Right renal cortex interstitium (tissue), 3 donors: ENCODE data around the gene SH3TC1. TPM values are rescaled to one million over a fixed set of nuclear protein-coding genes. Genes with fewer than 3 reads are reported as not detected.

Experiments used
- DNase-seq, 3 donors: peaks; one replicate each; pipeline ENCODE4 v3.0.0-alpha.2; 2013; ENCODE audit warnings: low read depth in 3 of 3, low spot score in 2 of 3
- polyA plus RNA-seq, 3 donors: library from polyadenylated mRNA; unstranded; fragments of 120-200 nt; gene quantifications; one replicate each; pipeline ENCODE4 v1.2.1, GENCODE V29; 2013; ENCODE audit not compliant: insufficient read length in 3 of 3

The SH3TC1 gene
- polyA plus RNA-seq, 3 donors: 19.3 to 22.3 (median 19.4) TPM

DNA sequence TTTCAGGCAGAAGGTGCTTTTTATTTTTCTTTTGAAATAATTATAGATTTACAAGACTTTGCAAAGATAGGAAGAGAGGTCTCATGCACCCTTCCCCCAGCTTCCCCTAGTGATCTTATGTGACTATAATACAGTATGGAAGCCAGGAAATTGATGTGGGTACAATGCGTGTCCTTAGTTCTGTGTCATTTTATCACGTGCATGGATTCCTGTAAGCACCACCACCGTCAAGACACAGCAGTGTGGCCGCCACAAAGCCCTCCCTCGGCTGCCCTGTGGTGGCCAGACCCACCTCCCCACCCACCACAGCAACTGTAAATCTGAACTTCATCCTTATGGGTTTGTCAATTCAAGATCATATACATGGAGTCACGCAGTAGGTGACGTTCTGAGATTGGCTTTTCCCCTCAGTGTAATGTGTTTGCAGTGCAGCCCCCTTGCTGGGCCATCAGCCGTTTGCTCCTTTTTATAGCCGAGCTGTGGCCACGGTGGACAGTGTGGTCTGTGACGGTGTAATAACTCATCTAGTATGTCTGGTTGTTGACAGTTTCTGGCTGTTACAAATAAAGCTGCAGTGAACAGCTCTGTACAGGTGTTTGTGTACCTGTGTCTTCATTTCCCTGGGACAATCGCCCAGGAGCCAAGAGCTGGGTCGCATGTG, 59.6 kb downstream of the SH3TC1 start:
- no peak for DNase-seq

DNA sequence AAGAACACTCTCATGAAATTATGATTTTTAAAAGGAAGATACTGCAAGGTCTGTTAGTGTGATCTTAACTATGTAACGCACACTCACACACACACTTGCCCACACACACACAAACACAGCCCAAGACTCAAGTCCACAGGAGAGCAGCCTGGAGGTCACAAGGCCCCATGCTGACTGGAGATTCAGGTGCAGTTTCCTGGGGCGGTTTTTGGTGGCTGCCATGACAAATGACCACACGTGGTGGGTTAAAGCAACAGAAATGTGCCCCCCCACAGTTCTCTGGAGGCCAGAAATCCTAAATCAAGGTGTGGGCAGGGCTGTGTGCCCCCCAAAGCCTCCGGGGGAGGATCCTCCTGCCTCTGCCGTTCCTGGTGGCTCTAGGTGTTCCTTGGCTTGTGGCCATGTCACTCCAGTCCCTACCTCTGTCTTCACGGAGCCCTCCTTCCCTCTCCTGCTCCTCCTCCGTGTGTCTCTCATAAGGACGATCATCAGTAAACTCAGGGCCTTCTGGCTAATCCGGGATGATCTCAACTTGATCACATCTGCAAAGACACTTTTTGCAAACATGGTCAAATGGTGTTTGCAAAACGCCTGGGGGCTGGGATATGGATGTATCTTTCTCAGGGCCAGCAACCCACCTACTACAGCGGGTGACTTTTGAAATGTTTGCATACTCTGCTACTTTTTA, 60.8 kb downstream of the SH3TC1 start:
- no peak for DNase-seq

DNA sequence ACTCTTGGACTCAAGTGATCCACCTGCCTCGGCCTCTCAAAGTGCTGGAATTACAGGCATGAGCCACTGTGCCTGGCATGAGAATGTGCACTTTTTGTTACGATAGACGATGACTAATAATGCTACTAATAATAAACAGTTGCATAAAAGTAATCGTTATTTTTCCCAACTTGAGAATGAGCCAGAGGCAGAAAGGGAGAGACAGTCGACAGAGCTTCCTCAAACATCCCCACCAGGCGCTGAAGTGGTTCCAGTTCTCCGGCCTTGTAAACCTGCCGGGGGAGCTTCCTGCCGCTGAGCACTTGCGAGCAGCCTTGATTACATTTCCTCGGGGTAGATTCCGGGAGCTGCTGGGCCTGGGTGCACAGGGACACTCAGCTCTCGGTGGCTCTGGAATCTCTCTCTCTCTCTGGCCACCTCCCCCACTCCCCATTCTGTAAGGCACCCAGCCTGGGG, 61.6 kb downstream of the SH3TC1 start:
- no peak for DNase-seq

DNA sequence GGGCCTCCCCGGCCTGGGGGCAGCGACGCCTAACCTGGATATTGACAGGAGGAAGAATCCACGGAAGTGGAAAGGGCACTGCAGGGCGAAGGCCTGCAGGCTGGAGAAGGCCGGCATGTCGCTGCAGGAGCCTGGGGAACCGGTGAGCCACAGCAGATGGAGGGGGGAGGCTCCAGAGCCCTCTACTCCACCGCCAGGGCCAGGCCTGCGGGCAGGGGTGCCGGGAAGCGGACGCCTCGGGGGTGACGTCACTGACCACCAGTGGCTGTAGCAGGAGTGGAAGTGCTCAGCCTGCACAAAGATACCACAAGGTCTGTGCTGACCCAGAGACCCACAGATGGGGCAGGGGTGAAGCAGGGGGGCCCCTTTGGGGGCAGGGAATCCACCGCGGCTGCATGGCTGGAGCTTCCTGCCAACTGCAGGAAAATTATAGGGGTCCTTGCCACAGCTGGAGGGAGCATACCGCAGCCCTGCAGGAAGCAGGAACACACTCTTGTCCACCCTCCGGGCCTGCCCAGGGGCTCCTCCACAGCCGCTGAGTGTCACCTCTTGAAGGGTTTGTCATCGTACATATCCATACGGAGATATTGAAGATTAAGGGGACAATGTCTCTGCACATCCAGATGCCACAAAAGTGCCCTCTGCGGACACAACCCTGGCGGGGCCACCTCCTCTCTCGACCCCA, 62.9 kb downstream of the SH3TC1 start:
- DNase-seq: no peak

DNA sequence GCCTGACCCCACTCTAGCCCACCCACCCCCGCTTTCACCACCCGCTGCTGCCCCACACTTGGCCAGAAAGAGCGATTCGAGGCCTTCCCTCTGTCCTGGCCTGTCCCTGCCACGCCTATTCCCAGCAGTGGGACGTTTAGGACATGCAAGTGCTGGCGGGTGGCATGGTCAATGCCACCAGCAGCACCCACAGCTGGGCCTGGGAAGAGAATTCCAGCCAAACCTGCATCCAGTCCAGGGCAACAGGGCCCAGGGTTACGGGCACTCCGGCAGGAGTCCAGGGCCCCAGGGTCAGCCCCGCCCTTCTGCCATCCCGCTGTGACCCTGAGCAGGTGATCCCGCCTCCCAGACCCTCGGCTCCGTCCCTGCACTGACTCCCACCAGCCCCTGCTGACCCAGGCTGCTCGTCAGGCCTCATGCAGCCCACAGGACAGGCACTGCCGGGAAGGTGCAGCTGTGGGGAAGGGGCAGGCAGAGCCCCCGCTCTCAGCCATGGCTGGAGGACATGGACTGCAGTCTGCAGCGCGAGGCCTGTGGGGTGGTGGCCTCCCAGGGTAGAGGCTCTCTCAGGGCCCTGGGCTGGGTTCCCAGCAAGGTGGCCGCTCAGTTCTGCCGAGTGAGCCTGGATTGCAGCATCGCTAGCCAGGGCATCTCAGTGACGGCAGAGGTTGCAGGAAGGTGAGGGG, 63.7 kb downstream of the SH3TC1 start:
- no peak for DNase-seq

DNA sequence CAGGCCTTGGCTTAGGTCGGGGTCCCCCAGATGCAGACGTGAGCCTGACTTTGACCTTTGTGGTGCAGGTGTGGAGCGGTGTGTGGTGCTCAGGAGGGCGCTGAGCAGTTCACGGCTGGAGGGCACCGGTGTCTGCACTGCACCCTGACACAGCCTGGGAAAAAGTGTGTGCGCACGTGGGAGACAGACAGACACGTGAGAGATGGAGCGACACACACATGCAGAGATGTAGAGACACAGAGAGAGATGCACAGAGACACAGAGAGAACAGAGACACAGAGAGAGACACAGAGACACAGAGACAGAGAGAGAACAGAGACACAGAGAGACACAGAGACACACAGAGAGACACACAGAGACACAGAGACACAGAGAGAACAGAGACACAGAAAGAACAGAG, 64.3 kb downstream of the SH3TC1 start:
- DNase-seq: no peak

DNA sequence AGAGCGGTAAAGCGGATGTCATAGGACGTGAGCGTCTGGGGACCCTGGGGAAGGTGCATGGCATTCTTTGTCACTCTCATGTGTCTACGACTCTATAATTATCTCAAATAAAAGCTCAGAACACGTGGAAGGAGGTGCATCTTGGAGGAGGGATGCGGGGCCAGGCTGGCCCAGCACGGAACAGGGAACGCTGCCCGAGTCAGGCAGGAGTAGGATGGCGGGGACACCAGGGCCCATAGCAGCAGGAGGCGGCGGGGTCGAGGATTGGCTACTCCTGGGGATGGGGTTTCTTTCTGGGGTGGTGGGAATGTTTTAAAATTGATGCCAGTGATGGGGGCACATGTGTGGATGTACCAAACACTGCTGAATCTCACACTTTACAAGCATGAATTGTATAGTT, 65.0 kb downstream of the SH3TC1 start:
- DNase-seq: no peak

DNA sequence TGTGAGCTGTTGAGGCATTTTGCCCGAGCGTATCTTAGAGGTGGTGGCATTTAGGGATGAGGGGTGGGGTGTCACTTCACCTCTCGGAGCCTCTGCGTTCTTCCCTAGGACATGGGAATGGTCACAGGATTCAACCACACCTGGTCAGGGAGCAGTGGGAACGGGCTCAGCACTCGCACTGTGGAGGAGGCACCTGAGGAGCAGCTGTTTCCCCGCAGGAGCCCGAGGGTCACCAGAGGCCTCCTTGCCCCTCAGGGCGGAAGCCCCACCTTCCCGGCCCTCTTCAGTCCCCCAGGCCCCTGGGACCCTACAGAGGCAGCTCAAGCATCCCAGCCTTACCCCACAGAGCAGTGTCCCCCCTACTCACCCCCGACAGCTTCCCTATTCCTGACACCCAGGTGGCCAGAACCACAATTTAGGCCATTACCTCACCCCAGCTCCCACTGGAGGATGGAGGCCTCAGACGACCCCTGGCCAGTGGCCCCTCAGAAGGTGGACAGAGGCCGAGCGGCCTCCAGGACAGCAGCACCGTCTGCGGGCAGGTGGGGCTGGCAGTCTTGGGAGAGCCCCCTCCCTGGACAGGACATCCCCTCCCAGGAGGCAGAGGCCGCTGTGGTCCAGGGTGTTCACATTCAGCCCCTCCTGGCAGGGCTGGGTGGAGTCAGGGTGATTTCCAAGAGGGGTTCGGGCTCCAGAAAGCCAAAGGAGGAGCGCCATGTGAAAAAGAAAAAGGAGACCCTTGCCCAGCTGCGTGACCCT, 66.3 kb downstream of the SH3TC1 start:
- DNase-seq: no peak

DNA sequence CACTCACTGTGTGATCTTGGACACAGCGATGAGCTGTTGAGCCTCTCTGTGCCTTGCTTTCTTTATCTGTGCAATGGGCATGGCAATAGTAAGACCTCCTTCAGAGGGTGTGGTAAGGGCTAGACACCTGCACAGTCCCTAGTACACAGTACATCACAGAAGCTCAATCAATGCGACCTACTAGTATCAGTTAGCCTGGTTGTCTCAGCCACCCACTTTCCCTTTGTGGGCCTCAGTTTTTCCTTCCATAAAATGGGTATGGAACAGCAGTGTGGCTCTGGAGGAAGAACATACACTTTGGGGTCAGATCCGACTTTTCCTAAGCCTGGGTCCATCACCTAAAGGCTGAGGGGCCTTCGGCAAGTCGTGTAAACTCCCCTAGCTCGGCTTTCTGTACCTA, 67.0 kb downstream of the SH3TC1 start:
- DNase-seq: no peak

DNA sequence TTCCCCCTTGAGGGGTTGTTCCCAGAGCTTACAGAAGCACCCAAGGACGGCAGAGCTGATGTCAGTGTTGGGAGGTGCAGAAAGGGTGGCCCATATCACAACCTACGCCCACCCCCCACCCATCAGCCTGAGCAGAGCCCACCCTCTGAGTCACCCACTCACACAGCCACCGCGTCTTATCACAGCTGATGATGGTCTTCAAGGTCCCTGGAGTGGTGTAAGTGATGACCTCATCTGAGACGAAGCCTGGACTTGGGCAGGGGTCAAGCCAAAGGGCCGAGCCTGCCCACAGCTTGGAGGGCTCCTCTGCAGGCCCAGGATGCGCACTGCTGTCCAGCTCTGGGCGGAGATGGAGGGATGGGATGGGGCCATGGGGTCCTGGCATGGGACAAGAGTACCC, 67.4 kb downstream of the SH3TC1 start:
- DNase-seq: no peak

DNA sequence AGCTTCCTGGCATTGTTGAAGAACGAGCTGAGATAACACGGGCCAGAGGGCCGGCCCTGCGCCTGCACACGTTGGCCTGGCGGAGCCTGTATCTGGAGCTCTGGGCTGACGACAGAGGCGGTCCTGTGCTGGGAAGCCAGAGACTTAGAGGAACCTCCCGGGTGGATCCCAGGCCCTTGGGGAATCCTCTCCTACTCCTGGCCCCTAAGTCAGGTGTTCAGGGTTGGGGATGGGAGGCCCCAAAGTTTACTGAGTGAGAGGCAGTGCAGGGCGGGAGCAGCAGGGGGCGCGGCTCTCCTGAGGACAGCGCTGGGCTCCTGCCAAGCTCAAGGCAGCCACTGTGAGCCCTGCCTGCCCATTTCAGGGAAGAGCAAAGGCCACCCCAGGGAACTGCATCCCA, 68.0 kb downstream of the SH3TC1 start:
- no peak for DNase-seq

DNA sequence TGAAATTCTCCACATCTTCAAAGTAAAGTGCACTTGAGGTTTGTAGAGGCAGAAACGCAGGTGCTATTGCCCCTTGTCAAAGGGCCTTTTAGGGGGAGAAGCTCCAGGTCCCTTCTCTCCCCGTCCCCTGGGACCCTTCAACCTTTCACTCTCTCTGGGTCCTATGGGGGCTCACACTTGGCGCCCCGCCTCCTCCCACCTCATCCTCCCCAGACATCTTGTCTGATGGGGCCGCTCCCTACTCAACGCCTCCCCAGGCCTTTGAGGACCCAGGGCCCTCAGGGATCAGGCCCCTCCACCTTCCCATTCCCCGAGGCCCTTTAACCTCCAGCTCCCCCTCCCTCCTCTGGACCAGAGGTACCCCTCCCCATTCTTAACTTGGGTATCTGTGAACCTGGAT, 69.1 kb downstream of the SH3TC1 start:
- no peak for DNase-seq

DNA sequence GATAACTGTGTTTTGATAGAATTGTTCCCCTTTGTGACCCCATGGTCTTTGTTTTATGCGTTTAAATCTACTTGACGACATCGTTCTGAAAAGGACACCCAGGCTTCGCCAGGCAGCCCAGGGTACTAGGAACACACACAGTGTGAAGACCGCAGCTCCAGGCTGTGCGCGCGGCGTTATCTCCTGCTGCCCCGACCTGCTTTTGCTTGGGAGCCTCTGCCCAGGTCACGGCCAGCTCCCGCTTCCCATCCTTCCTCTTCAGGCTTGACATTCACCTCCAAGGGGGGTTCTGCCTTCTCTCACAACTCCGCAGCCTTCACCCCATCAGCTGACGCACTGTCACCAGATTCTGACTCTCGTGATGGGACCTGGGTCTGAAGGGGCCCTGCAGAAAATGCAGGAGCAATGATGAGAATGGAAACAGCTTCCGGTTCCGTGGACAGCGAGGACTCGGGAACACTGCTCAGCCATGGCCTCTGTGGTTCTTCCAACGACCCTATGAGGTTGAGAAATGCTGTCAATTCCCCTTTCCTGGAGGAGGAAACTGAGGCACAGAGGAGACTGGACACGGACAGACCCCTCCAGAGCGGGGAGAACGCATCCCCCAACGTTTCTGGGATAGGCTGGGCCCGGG, 69.9 kb downstream of the SH3TC1 start:
- no peak for DNase-seq

DNA sequence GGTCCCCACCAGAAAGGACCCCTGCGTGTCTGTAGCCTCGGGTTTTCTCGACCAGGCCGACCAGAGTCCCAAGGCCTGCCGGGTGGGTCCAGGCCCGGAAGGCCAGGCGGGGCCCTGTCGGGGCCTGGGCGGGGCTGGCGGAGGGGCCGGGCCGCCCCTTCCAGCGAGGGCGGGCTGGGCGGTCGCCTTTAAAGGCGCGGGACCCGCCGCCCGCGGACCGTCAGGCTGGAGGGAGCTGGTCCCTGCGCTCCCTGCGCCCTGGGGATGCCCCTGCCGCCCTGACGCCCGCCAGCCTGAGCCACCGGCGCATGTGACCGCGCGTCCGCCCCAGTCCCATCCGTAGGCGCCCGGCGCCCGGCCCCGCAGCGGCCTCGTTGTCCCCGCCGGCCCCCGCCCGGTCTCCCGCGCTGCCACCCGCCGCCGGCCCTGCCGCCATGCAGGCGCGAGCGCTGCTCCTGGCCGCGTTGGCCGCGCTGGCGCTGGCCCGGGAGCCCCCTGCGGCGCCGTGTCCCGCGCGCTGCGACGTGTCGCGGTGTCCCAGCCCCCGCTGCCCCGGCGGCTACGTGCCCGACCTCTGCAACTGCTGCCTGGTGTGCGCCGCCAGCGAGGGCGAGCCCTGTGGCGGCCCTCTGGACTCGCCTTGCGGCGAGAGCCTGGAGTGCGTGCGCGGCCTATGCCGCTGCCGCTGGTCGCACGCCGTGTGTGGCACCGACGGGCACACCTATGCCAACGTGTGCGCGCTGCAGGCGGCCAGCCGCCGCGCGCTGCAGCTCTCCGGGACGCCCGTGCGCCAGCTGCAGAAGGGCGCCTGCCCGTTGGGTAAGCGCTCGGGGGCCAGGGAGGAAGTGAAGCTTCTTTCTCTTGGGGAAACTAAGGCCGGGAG, 70.7 kb downstream of the SH3TC1 start, which contains the start of gene HTRA3:
HTRA3 (plus strand) TSS at position 220 of the 883 bp plus-strand sequence; CDS start at position 435, 215 bp downstream.
- no peak for DNase-seq

DNA sequence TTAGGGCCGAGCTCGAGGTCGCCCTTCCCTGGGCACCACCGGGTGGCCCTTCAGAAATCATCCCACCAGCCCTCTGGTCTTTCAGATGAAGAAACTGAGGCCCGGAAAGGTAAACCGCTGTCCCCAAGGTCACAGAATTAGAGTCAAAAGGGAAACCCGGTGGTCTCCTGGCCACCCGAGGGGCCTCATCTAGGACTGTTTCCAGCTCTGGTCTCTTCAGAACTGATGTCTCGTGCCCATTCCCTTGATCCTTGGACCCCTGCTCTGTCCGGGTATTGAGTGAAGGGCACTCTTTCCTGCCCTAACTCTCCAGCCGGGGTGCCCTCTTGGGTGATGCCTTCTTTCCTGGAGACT, 71.3 kb downstream of the SH3TC1 start:
- DNase-seq: no peak

DNA sequence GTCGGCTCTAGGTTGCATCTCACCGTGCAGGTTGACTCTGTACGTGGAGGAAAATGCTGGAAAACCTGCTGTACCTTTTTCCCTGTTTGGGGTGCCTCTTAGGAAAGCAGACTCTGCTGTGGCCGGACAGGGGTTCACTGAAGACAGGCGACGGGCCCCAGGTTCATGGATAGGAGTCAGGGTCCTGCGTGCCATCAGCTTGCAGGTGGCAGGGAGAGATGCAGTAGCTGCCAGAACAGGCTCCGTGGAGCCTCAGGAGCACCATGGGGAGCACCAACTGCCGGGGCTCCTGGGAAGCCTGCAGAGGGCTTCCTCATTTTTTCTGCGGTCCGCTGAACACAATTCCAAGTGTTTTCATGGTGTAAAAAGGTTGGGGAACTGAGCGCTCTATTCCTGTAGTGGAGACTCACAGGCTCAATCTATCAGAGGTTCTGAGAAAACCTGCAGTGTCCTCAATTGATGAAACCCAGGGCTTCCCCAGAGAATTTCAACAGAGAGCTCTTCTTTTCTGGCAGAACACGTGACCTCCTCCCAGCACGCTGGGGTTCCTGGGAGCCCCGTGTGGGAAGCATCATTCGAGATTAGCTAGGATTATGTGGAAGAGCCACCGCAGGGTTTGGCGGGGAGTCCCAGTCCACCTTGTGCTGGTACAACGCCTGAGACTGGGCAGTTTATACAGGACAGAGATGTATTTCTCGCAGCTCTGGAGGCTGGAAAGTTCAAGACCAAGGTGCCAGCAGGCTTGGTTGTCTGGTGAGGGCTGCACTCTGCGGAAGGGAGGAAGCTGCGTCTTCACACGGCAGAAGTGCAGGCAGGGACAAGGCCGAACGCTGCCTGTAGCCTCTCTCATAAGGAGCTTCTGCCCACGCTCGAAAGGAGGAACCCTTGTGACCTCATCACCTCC, 72.1 kb downstream of the SH3TC1 start:
- DNase-seq: no peak

DNA sequence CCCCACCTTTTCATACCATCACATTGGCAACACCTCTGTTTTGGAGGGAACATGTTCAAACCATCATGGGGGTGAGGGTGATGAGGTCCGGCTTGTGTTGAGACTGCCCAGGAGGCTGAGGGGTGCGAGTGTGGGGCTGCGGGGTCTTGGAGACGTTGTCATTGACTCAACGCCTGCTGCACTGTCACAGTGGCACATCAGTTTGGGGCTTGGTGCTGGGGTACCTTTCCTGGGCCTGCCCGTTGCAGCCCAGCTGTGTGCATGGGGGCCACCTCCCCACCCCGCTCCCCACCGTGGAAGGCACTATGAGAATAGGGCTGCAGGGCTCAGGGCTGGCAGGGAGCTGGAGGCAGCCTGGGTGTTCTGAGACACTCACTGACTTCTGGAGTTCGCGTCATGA, 72.7 kb downstream of the SH3TC1 start:
- DNase-seq: no peak
